Mucosa of stomach (tissue), 1 donor: ENCODE results near the gene ABCD1.

Source experiments
- H3K27me3 ChIP-seq: one replicate; pipeline ENCODE4 v1.7.0; 2013; ENCODE audit warnings: mild to moderate bottlenecking, low read length; ENCODE audit not compliant: control insufficient read depth, insufficient read depth
- H3K36me3 ChIP-seq: one replicate; pipeline ENCODE4 v1.7.0; 2013; ENCODE audit warnings: low read length; ENCODE audit not compliant: control insufficient read depth, insufficient read depth
- H3K4me1 ChIP-seq: one replicate; pipeline ENCODE4 v1.7.0; 2013; ENCODE audit warnings: mild to moderate bottlenecking, low read length; ENCODE audit not compliant: control insufficient read depth, insufficient read depth
- H3K4me3 ChIP-seq: one replicate; pipeline ENCODE4 v1.7.0; 2013; ENCODE audit warnings: low read length
- H3K9ac ChIP-seq: one replicate; pipeline ENCODE4 v1.7.0; 2013; ENCODE audit warnings: mild to moderate bottlenecking, low read length, moderate library complexity
- H3K9me3 ChIP-seq: one replicate; pipeline ENCODE4 v1.7.0; 2013; ENCODE audit warnings: mild to moderate bottlenecking, low read length, moderate library complexity; ENCODE audit not compliant: control insufficient read depth
- donor health status: Pancreatic carcinoma.

The ABCD1 gene

DNA sequence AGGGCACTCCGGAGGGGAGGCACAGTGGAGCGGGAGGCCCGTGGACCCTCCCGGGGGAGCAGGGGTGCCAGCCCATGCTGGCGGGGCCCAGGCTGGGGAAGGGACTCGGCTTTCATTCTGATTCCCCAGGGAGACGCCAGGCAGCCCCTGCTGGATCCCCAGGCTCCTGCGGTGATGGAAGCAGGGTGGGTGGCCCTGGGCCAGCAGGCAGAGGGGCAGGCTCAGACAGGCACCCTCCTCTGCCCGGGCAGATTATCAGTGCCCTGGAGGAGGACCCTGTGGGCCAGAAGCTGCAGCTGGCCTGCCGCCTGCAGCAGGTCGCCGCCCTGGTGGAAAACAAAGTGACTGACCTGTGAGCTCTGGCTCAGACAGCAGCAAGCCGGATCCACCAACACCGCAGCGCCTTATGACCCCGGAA, 54.0 kb downstream of the ABCD1 start:
- Histone ChIP-seq H3K36me3 (no peaks in the 10 kb centered on the region), H3K27me3 (no peaks in the 10 kb centered on the region), H3K4me3 (no peak overlapping the region), H3K9ac (no peak overlapping the region), H3K4me1 (peaks cover 12% of the 10 kb centered on the region), H3K9me3 (no peaks in the 10 kb centered on the region)

DNA sequence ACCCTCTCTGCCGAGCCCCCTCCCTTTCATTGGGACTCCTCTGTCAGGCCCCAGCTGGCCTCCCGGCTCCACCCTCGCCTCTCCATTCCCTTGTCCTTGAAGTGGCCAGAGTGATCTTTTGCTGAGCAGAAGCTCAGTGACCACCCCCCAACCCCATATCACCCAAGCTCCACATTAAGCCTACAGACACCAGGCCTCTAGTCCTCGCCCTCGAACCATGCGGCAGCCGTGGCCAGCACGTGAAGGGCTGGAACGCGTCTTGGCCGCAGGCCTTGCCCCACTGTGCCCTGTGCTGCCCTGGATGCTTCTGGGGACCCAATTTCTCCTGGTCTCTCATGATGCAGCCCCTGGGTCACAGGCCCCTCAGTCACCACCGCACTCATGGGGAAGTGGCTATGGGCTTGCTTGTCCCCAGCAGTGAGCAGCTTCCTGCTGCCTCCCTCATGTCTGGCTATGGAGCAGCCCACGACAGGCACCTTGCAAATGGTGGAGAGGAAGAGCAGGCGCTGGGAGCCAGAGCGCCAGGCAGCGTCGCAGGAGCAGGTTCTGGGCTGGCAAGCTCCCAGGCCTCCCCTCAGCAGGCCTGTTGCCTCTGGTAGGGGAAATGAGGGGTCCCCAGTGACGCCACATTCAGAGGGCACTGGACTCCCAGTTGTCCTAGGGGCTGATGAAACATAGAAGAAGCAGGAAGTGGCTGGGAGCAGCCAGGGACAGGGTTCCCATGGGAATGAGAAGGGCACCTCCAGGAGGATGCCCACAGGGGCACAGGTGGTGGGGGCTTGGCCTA, 55.4 kb downstream of the ABCD1 start:
- Histone ChIP-seq H3K36me3 (no peaks in the 10 kb centered on the region), H3K27me3 (no peaks in the 10 kb centered on the region), H3K9me3 (no peaks in the 10 kb centered on the region), H3K4me1 (peaks cover 12% of the 10 kb centered on the region), H3K4me3 (no peak overlapping the region), H3K9ac (no peak overlapping the region)

DNA sequence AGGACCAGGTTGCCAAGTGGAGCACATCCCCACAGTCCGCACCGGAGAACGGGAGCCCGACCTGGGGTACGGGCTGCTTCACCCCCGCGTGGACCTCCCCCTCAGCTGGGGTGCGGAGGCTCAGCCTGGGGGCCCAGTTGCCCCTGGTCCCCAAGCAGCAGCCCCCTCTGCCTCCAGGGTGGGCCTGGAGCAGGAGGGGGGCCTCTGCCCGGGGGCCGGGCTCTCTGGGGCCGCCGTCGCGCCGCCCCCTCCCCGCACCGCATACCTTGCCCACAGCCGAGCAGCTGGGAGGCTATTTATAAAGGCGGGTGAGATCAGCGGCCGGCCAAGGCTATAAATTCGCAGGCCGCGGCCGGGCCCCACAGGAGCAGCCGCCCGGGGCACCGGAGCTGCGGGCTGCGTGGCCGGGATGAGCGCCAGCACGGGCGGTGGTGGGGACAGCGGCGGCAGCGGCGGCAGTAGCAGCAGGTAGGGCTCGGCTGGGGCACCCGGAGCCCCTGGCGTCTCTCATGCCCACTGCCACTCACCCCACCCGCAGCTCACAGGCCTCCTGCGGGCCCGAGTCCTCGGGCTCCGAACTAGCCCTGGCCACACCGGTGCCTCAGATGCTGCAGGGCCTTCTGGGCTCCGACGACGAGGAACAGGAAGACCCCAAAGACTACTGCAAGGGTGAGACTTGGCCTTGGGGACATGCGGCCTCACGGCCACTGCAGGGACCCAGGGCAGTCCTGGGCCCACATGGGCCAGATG, 56.2 kb downstream of the ABCD1 start, which contains the start of gene SRPK3:
SRPK3 (plus strand) TSS at position 364 of the 750 bp plus-strand sequence; CDS start at position 410, 46 bp downstream.
- no peak within 1 kb of the TSS for H3K4me3 ChIP-seq
- no peak within 1 kb of the TSS for H3K9ac ChIP-seq
- no peaks in the 10 kb centered on the region for H3K36me3 ChIP-seq
- peaks cover 12% of the 10 kb centered on the region for H3K4me1 ChIP-seq
- no peaks in the 10 kb centered on the region for H3K27me3 ChIP-seq
- no peaks in the 10 kb centered on the region for H3K9me3 ChIP-seq

DNA sequence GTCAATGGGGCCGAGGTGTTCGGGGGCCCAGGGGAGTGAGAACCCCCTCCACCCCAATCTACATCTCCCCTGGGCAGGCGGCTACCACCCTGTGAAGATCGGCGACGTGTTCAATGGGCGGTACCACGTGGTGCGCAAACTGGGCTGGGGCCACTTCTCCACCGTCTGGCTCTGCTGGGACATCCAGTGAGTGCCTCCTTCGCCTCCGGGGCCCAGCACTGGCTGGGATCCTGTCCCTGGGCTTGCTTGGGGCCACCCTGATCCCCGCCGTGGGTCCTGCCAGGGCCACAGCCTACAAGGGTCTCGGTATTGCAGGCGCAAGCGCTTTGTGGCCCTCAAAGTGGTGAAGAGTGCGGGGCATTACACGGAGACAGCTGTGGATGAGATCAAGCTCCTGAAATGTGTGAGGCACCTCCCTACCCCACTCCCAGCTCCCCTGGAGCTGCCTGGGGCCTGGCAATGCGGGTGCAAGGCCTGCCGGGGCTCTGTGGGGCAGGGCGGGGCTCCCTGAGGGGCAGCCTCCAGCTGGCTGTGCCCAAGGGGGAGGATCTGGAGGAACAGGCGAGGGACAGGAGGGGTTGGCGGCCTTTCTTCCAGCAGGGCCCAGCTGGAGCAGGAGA, 56.9 kb downstream of the ABCD1 start:
- H3K36me3 ChIP-seq: no peaks in the 10 kb centered on the region
- H3K9me3 ChIP-seq: no peaks in the 10 kb centered on the region
- no peak overlapping the region for H3K9ac ChIP-seq
- H3K4me3 ChIP-seq: no peak overlapping the region
- no peaks in the 10 kb centered on the region for H3K27me3 ChIP-seq
- peaks cover 12% of the 10 kb centered on the region for H3K4me1 ChIP-seq

DNA sequence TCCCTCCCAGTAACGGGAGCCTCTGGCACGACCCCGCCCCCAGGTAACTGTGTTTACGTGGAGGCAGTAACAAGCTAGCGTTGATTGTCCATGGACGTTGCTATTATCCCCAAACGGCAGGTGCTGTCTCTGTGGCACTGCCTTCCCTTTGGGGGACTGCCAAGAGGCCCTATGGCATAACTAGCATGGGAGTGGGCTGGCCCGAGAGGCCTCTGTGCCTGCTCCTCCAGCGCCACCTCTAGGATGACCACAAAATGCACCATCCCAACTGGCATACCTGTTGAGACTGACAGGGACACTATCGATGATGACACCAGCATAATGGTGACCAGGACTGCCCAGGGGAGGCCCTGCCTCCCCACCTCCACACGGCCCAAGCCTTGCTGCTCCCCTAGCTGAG, 57.7 kb downstream of the ABCD1 start:
- no peak overlapping the region for H3K4me3 ChIP-seq
- H3K9ac ChIP-seq: no peak overlapping the region
- no peaks in the 10 kb centered on the region for H3K36me3 ChIP-seq
- no peaks in the 10 kb centered on the region for H3K27me3 ChIP-seq
- H3K9me3 ChIP-seq: no peaks in the 10 kb centered on the region
- peaks cover 12% of the 10 kb centered on the region for H3K4me1 ChIP-seq

DNA sequence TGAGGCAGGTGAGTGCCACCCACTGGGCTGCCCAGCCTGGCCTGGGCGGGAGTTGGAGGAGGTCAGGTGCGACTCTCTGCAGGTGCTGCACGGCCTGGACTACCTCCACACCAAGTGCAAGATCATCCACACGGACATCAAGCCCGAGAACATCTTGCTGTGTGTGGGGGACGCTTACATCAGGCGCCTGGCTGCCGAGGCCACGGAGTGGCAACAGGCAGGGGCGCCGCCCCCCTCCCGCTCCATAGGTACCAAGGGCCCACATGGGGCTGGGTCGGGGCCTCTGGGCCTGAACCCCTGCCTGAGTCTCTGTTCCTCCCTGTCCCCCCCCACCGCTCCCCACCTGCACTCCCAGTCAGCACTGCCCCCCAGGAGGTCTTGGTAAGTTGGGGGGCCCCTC, 58.2 kb downstream of the ABCD1 start:
- no peak overlapping the region for H3K4me3 ChIP-seq
- no peaks in the 10 kb centered on the region for H3K27me3 ChIP-seq
- H3K36me3 ChIP-seq: no peaks in the 10 kb centered on the region
- peaks cover 12% of the 10 kb centered on the region for H3K4me1 ChIP-seq
- no peak overlapping the region for H3K9ac ChIP-seq
- H3K9me3 ChIP-seq: no peaks in the 10 kb centered on the region

DNA sequence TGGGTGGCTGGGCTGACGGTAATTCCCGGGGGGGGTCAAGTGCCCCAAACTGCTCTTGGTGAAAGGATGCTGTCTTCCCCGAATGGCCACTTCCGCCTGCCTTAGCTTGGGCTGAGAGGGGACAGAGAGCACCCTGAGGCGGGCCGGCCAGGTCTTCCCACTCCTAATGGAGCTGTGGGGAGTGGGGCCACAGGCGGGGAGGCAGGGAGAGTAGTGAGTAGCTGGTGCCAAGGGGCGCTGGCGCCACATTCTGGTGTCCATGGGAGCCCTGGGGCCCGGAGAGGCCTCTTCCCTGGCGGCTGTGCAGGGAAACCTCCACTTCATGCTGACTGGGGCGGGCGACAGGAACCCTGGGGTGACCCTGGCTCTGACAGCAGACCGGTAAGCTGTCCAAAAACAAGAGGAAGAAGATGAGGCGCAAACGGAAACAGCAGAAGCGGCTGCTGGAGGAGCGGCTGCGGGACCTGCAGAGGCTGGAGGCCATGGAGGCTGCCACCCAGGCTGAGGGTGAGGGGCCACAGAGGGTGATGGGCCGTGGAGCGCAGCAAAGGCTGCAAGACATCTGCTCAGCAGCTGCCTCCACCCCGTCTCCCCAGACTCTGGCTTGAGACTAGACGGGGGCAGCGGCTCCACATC, 58.8 kb downstream of the ABCD1 start:
- H3K4me3 ChIP-seq: no peak overlapping the region
- no peaks in the 10 kb centered on the region for H3K27me3 ChIP-seq
- no peaks in the 10 kb centered on the region for H3K9me3 ChIP-seq
- no peak overlapping the region for H3K9ac ChIP-seq
- H3K4me1 ChIP-seq: peaks cover 12% of the 10 kb centered on the region
- no peaks in the 10 kb centered on the region for H3K36me3 ChIP-seq

DNA sequence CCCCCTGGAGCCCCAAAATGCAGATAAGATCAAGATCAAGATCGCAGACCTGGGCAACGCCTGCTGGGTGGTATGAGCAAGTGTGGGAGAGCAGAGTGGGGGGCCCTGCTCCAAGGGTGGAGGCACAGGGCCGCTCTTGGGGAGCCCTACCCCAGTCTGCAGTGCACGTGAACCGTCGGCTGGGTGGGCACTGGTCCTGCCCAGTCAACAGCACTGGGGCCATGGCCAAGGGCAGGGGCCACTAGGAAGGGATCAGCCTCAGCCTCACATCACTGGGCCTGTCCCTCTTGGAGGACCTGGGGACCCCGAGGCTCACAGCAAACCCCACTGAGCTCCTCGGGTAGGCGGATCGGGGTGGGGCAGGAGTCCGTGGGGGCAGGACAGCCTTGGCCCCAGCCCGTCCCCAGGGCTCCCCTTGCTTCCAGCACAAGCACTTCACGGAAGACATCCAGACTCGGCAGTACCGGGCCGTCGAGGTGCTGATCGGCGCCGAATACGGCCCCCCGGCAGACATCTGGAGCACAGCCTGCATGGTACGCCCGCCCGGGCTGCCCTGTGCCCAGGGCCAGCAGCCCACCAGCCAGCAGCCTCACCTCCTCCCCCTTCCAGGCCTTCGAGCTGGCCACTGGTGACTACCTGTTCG, 59.8 kb downstream of the ABCD1 start:
- H3K27me3 ChIP-seq: no peaks in the 10 kb centered on the region
- H3K36me3 ChIP-seq: no peaks in the 10 kb centered on the region
- H3K4me3 ChIP-seq: no peak overlapping the region
- H3K9me3 ChIP-seq: no peaks in the 10 kb centered on the region
- peaks cover 12% of the 10 kb centered on the region for H3K4me1 ChIP-seq
- no peak overlapping the region for H3K9ac ChIP-seq

DNA sequence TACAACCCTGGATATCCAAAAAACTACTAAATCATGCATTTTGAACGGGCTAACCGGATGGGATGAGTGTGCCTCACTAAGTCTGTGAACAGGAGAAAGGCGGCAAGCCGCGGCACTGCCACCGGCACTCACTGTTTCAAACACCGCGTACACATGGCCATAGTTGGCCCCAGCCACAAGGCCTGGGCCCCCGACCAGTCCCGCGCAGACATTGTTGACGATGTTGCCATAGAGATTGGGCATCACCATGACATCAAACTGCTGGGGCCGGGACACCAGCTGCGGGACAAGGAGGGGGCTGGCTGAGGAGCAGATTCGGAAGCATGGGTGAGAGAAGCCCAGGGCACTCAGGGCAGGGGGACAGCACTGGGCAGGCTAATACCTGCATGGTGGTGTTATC, 62.0 kb downstream of the ABCD1 start:
- H3K9me3 ChIP-seq: no peaks in the 10 kb centered on the region
- no peaks in the 10 kb centered on the region for H3K27me3 ChIP-seq
- H3K4me1 ChIP-seq: peaks cover 3% of the 10 kb centered on the region
- H3K4me3 ChIP-seq: no peak overlapping the region
- no peaks in the 10 kb centered on the region for H3K36me3 ChIP-seq
- H3K9ac ChIP-seq: no peak overlapping the region

DNA sequence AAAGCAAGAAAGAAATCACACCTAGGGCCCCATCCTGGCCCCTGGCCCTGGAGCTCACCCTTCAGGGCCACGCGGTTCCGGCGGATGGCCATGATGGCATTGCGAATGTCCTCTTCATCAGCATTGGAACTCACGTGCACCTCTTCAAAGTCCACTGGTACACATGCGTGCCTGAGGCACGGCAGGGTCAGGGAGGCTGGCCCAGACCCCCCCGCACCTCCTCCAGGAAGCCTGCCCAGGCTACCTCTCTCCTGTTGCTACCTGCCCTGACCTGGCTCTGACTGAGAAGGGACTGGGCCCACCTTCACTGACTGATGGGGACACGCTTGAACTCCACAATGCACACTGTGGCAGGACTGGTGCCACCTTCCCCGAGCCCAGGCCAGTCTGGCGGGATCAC, 65.0 kb downstream of the ABCD1 start:
- Histone ChIP-seq H3K9ac (no peak overlapping the region), H3K4me3 (no peak overlapping the region), H3K9me3 (no peaks in the 10 kb centered on the region), H3K27me3 (no peaks in the 10 kb centered on the region), H3K4me1 (peaks cover 10% of the 10 kb centered on the region), H3K36me3 (no peaks in the 10 kb centered on the region)

DNA sequence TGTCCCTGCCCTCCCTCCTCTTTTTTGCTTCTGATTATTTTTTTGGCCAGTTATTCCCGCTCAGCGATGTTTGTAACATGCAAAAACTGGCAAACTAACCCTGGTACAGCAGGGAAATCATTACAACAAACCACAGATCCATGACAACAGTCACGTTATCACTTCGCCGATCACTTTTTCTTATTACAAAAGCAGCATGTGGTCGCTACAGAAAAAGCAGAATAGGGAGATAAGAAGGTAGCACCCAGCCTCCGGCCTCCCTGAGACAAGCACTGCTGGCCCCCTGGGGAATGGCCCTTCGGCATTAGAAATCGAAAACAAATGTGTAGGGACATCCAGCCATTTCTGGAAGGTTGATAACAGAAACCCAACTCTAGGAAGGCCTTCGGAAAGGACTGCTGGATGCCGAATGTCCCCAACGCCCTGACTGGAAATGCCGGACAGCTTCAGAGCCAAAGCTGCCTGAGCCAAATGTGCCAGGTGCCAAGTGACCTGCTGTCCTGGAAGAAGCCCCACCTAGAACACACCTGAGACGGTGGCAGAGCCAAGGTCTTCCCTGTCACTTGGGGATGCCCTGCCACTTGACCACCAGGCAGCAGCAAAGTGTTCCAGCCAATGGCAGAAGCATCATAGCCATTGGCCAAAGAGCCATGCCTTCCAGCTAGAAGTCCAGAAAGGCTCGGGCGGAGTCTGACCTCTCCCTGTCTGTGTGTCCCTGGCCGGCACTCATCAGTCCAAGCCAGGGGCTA, 66.6 kb downstream of the ABCD1 start:
- H3K27me3 ChIP-seq: no peaks in the 10 kb centered on the region
- no peaks in the 10 kb centered on the region for H3K9me3 ChIP-seq
- H3K4me1 ChIP-seq: peaks cover 19% of the 10 kb centered on the region
- no peak overlapping the region for H3K4me3 ChIP-seq
- no peaks in the 10 kb centered on the region for H3K36me3 ChIP-seq
- no peak overlapping the region for H3K9ac ChIP-seq
